KMS-11 (cell line): ENCODE measurements around the gene BRF1.

ENCODE experiments used
- H2AFZ ChIP-seq: fragments of 200-600 bp; sonication (generic); 2 replicates; pipeline ENCODE4 v1.6.1; 2016; ENCODE audit warnings: antibody characterized with exemption, mixed run types, low read depth
- H3K27ac ChIP-seq: fragments of 200-600 bp; sonication (generic); 2 replicates; pipeline ENCODE4 v1.6.1; 2016; ENCODE audit warnings: mild to moderate bottlenecking, mixed run types
- H3K27me3 ChIP-seq: fragments of 200-600 bp; sonication (generic); 2 replicates; pipeline ENCODE4 v1.6.1; 2017; ENCODE audit warnings: mild to moderate bottlenecking, low read depth, mixed run types, moderate library complexity; ENCODE audit not compliant: insufficient read depth
- H3K36me3 ChIP-seq: fragments of 200-600 bp; sonication (generic); 2 replicates; pipeline ENCODE4 v1.6.1; 2017; ENCODE audit warnings: mild to moderate bottlenecking, mixed run types; ENCODE audit not compliant: insufficient read depth
- H3K4me1 ChIP-seq: fragments of 200-600 bp; sonication (generic); 2 replicates; pipeline ENCODE4 v1.6.1; 2016; ENCODE audit warnings: mild to moderate bottlenecking, low read depth, mixed run types; ENCODE audit not compliant: poor library complexity, severe bottlenecking
- H3K4me2 ChIP-seq: fragments of 200-600 bp; sonication (generic); 2 replicates; pipeline ENCODE4 v1.7.0; 2016; ENCODE audit warnings: mild to moderate bottlenecking, mixed run types
- H3K4me3 ChIP-seq: fragments of 200-600 bp; sonication (generic); IDR thresholded peaks from 2 replicates; pipeline ENCODE4 v1.6.1; 2017; ENCODE audit warnings: low read depth, low read length, mixed read lengths; ENCODE audit not compliant: insufficient read depth
- H3K79me2 ChIP-seq: fragments of 200-600 bp; sonication (generic); 2 replicates; pipeline ENCODE4 v1.6.1; 2016; ENCODE audit warnings: low read depth, mixed run types; ENCODE audit not compliant: insufficient read depth
- H3K9ac ChIP-seq: fragments of 200-600 bp; sonication (generic); 2 replicates; pipeline ENCODE4 v1.6.1; 2016; ENCODE audit warnings: mild to moderate bottlenecking, mixed run types
- H4K20me1 ChIP-seq: fragments of 200-600 bp; sonication (generic); 2 replicates; pipeline ENCODE4 v1.6.1; 2016; ENCODE audit warnings: mild to moderate bottlenecking, mixed run types; ENCODE audit not compliant: insufficient read depth
- CTCF ChIP-seq: fragments of 200-600 bp; sonication (generic); conservative IDR thresholded peaks from 2 replicates; pipeline ENCODE4 v1.6.1; 2017; ENCODE audit warnings: low read depth, mild to moderate bottlenecking, antibody characterized with exemption, low read length, moderate library complexity, mixed read lengths

Gene BRF1

DNA sequence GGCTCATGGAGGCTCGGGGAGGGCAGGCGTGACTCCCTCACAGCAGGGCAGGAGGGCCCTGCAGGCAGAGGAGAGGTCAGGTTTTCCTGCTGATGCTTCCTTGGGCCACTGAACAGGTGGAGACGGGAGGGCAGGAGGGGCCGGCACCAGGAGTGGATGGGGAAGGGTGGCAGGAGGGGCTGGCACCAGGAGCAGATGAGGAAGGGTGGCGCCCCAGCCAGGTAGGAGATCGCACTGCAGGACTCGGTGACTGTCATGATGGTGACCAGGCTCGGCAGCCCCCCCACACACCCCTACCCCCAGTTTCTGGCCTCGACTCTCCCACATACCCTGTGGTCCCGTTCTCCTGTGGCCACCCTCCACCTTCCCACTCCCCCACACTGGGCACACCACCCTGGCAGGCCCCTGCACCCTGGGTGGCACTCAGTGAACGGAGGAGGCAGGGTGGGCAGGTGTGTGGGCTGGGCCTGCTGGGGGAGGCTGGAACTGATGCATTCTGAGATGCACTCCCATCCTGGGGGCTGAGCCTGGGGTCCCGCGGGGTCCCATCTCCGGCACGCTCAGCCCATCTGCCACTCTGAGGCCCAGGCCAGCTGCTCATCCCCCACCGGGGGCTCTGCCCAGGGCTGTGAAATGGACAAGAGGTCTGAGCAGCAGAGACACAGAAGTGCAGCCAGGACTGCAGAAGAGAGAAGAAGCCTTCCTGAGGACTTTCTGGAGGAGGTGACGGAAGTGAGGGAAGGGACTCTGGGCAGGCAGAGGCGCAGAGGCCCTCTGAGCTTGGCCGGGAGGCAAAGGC, 122.5 kb downstream of the BRF1 start:
- Histone ChIP-seq H3K79me2 (no peaks in the 10 kb centered on the region), H4K20me1 (no peaks in the 10 kb centered on the region), H3K4me1 (no peaks in the 10 kb centered on the region), H3K9ac (no peak overlapping the region), H3K4me2 (no peak overlapping the region), H3K27me3 (no peaks in the 10 kb centered on the region; the same call in 1 of the 2 replicates), H3K4me3 (no peak overlapping the region), H3K36me3 (no peaks in the 10 kb centered on the region), H3K27ac (no peak overlapping the region), H2AFZ (no peak overlapping the region)
- TF ChIP-seq CTCF: no peak

GRCh38 chr14:105177082-105177481, 123.7 kb downstream of the BRF1 start:
- Histone ChIP-seq H3K79me2 (no peaks in the 10 kb centered on the region), H4K20me1 (no peaks in the 10 kb centered on the region), H3K27ac (no peak overlapping the region), H3K36me3 (no peaks in the 10 kb centered on the region), H3K4me2 (no peak overlapping the region), H3K27me3 (no peaks in the 10 kb centered on the region; the same call in 1 of the 2 replicates), H3K4me3 (no peak overlapping the region), H3K4me1 (no peaks in the 10 kb centered on the region), H2AFZ (no peak overlapping the region), H3K9ac (no peak overlapping the region)
- TF ChIP-seq CTCF: no peak

GRCh38 chr14:105176513-105176912, 124.3 kb downstream of the BRF1 start:
- Histone ChIP-seq H3K27ac (no peak overlapping the region), H3K4me2 (no peak overlapping the region), H3K79me2 (no peaks in the 10 kb centered on the region), H3K27me3 (no peaks in the 10 kb centered on the region), H3K4me1 (no peaks in the 10 kb centered on the region), H3K36me3 (no peaks in the 10 kb centered on the region), H2AFZ (no peak overlapping the region), H3K4me3 (no peak overlapping the region), H4K20me1 (no peaks in the 10 kb centered on the region), H3K9ac (no peak overlapping the region)
- TF ChIP-seq CTCF: no peak

GRCh38 chr14:105173901-105174894, 126.6 kb downstream of the BRF1 start:
- no peaks in the 10 kb centered on the region for H4K20me1 ChIP-seq
- H2AFZ ChIP-seq: no peak overlapping the region
- no peaks in the 10 kb centered on the region for H3K79me2 ChIP-seq
- TF ChIP-seq CTCF: no peak
- H3K4me3 ChIP-seq: no peak overlapping the region
- no peaks in the 10 kb centered on the region for H3K36me3 ChIP-seq
- H3K27me3 ChIP-seq: no peaks in the 10 kb centered on the region; the same call in 1 of the 2 replicates
- H3K27ac ChIP-seq: no peak overlapping the region
- no peak overlapping the region for H3K4me2 ChIP-seq
- H3K4me1 ChIP-seq: no peaks in the 10 kb centered on the region
- H3K9ac ChIP-seq: no peak overlapping the region
